K562 (cell line): ENCODE measurements around the gene MIDN. TPM values are rescaled to one million over a fixed set of nuclear protein-coding genes. Genes with fewer than 3 reads are reported as not detected.

Source experiments
- ATF7 ChIP-seq: fragments of 450-650 bp; IDR thresholded peaks from 2 replicates; pipeline ENCODE4 v1.7.1; 2014; ENCODE audit warnings: mild to moderate bottlenecking, moderate library complexity
- ELF1 ChIP-seq: fragments of 200-800 bp; sonication (Bioruptor generic); IDR thresholded peaks from 2 replicates; pipeline ENCODE4 v1.6.1; 2016; ENCODE audit warnings: missing genetic modification characterization, missing compliant biosample characterization
- HDAC2 ChIP-seq: fragments of 450-650 bp; IDR thresholded peaks from 2 replicates; pipeline ENCODE4 v1.6.1; 2016; ENCODE audit warnings: mild to moderate bottlenecking
- HMGN3 ChIP-seq: IDR thresholded peaks from 2 replicates; pipeline ENCODE4 v1.6.1; 2011; ENCODE audit warnings: borderline replicate concordance, low read depth, mild to moderate bottlenecking, mixed read lengths, low read length; ENCODE audit not compliant: insufficient read length; ENCODE audit errors: extremely low read depth
- KLF6 ChIP-seq: fragments of 250-450 bp; sonication (Bioruptor Pico); IDR thresholded peaks from 2 replicates; pipeline ENCODE4 v1.4.0; 2020; ENCODE audit warnings: mild to moderate bottlenecking, moderate library complexity, borderline replicate concordance
- MEF2D ChIP-seq: conservative IDR thresholded peaks from 2 replicates; pipeline ENCODE4 v1.6.1; 2016; ENCODE audit warnings: low read depth, missing genetic modification characterization, missing compliant biosample characterization
- MITF ChIP-seq: IDR thresholded peaks from 2 replicates; pipeline ENCODE4 v1.6.1; 2014; ENCODE audit warnings: antibody characterized with exemption
- NR1H2 ChIP-seq: sonication (generic); formaldehyde crosslinking; IDR thresholded peaks from 2 replicates; pipeline ENCODE4 v1.4.0; 2020; ENCODE audit warnings: mild to moderate bottlenecking, missing genetic modification reagents
- PTBP1 ChIP-seq: fragments of 200-400 bp; formaldehyde crosslinking; IDR thresholded peaks from 2 replicates; pipeline ENCODE4 v1.6.1; 2017; ENCODE audit warnings: low read depth, low read length
- RAD21 ChIP-seq, 2 experiments: fragments of 250-450 bp in 1 of 2; fragments of 450-650 bp in 1 of 2; sonication (Bioruptor Pico) in 1 of 2; formaldehyde crosslinking in 1 of 2; IDR thresholded peaks in 1 of 2; conservative IDR thresholded peaks in 1 of 2; 2 replicates each; pipeline versions ENCODE4 v1.4.0 to v1.8.0; 2020 to 2022; ENCODE audit warnings: mild to moderate bottlenecking in 2 of 2, moderate library complexity in 1 of 2
- RBFOX2 ChIP-seq: fragments of 200-400 bp; formaldehyde crosslinking; IDR thresholded peaks from 2 replicates; pipeline ENCODE4 v1.6.1; 2017; ENCODE audit warnings: low read depth, mild to moderate bottlenecking, low read length, moderate library complexity
- RFX1 ChIP-seq: fragments of 450-650 bp; IDR thresholded peaks from 2 replicates; pipeline ENCODE4 v1.6.1; 2016; ENCODE audit warnings: mild to moderate bottlenecking, moderate library complexity
- SIN3A ChIP-seq, 2 experiments: fragments of 150-350 bp in 1 of 2; IDR thresholded peaks; 2 replicates each; pipeline ENCODE4 v1.6.1; 2011 to 2016; ENCODE audit warnings: borderline replicate concordance in 2 of 2, low read depth in 2 of 2, low read length in 2 of 2, mild to moderate bottlenecking in 2 of 2, moderate library complexity in 2 of 2; ENCODE audit not compliant: control insufficient read depth in 1 of 2
- SMARCB1 ChIP-seq: IDR thresholded peaks from 2 replicates; pipeline ENCODE4 v1.6.1; 2011; ENCODE audit warnings: improper control_type of control experiment, low read depth; ENCODE audit not compliant: insufficient read length
- TBP ChIP-seq: optimal IDR thresholded peaks from 2 replicates; pipeline ENCODE3; 2011; ENCODE audit warnings: low read depth, low read length, improper control_type of control experiment
- TCF7 ChIP-seq: sonication (generic); IDR thresholded peaks from 2 replicates; pipeline ENCODE4 v1.6.1; 2016; ENCODE audit warnings: antibody characterized with exemption, borderline replicate concordance
- ZKSCAN3 ChIP-seq: fragments of 250-450 bp; sonication (Bioruptor Pico); IDR thresholded peaks from 2 replicates; pipeline ENCODE4 v1.4.0; 2020
- ZNF146 ChIP-seq: IDR thresholded peaks from one replicate; pipeline ENCODE4 v1.6.1; 2018; ENCODE audit warnings: missing compliant biosample characterization; ENCODE audit not compliant: unreplicated experiment
- ZNF184 ChIP-seq: sonication (generic); formaldehyde crosslinking; IDR thresholded peaks from 2 replicates; pipeline ENCODE4 v1.5.0; 2020; ENCODE audit warnings: missing genetic modification reagents
- ZNF263 ChIP-seq: sonication (generic); formaldehyde crosslinking; IDR thresholded peaks from 2 replicates; pipeline ENCODE4 v1.8.0; 2022; ENCODE audit warnings: mild to moderate bottlenecking, missing genetic modification reagents, borderline replicate concordance
- ZNF695 ChIP-seq: fragments of 450-650 bp; formaldehyde crosslinking; IDR thresholded peaks from 2 replicates; pipeline ENCODE4 v1.4.0; 2020; ENCODE audit warnings: mild to moderate bottlenecking, moderate library complexity
- ZNF76 ChIP-seq: fragments of 250-450 bp; sonication (Bioruptor Pico); IDR thresholded peaks from 2 replicates; pipeline ENCODE4 v1.4.0; 2020; ENCODE audit warnings: mild to moderate bottlenecking, moderate library complexity, borderline replicate concordance
- ZNF766 ChIP-seq: fragments of 200-800 bp; sonication (Bioruptor generic); conservative IDR thresholded peaks from 2 replicates; pipeline ENCODE4 v1.6.1; 2016; ENCODE audit warnings: missing genetic modification characterization, missing compliant biosample characterization
- polyA plus RNA-seq, 8 experiments: library from polyadenylated mRNA; depleted of rRNA in 4 of 8; stranded (reverse) in 5 of 8; unstranded in 3 of 8; fragments of >200 nt; fragmentation: Nextera tagmentation in 2 of 8; fragmentation: Illumina TruSeq in 1 of 8; extraction: Ambion mirVana in 2 of 8; extraction: Trizol in 1 of 8; gene quantifications; 2 replicates each; pipeline versions ENCODE4 v1.2.1 to v1.2.3, GENCODE V29; 2011 to 2014; ENCODE audit warnings: inconsistent platforms in 1 of 8, missing spikeins in 1 of 8
- total RNA-seq, 7 experiments: library from RNA; depleted of rRNA in 6 of 7; stranded (reverse); fragments of >200 nt in 6 of 7; fragmentation: Illumina TruSeq in 2 of 7; extraction: Trizol in 2 of 7; gene quantifications; 2 replicates each; pipeline versions ENCODE4 v1.2.1 to v1.2.3, GENCODE V29; 2011 to 2021; ENCODE audit warnings: low replicate concordance in 1 of 7
- TF ChIP-seq, protein P1 (sequence below), 2 experiments: fragments of 250-450 bp in 1 of 2; fragments of 450-650 bp in 1 of 2; sonication (Bioruptor Pico) in 1 of 2; IDR thresholded peaks; 2 replicates each; pipeline versions ENCODE4 v1.6.1 to v1.8.0; 2016 to 2021; ENCODE audit warnings: mild to moderate bottlenecking in 2 of 2, moderate library complexity in 2 of 2, missing compliant biosample characterization in 1 of 2, missing genetic modification characterization in 1 of 2
- TF ChIP-seq, protein P2 (sequence below): fragments of 250-450 bp; sonication (Bioruptor Pico); IDR thresholded peaks from 2 replicates; pipeline ENCODE4 v1.8.0; 2022; ENCODE audit warnings: inconsistent platforms, mild to moderate bottlenecking, moderate library complexity, borderline replicate concordance

Gene MIDN
- total and polyA plus RNA-seq, 9 of the 15 experiments (the other 6 are each of a cell fraction or from before 2014, with no cell fraction given): 0.17 to 120 (median 10.1) TPM

- peak; percentile 54 for TF ChIP-seq RBFOX2
- TF ChIP-seq ZNF695: no peak
- TF ChIP-seq ZKSCAN3 (CRISPR knock-in tag): no peak
- peak; percentile 95 for TF ChIP-seq RFX1
- no peak for TF ChIP-seq ZNF76 (CRISPR knock-in tag)
- TF ChIP-seq MITF: no peak
- TF ChIP-seq KLF6 (CRISPR knock-in tag): no peak
- TF ChIP-seq ZNF263 (CRISPR knock-in tag): peak; percentile 95
- TF ChIP-seq HMGN3: peak; percentile 58
- 0 out of 2 replicates have a peak, but pooled peaks have one; percentile 53 for TF ChIP-seq HDAC2
- TF ChIP-seq SMARCB1: no peak
- TF ChIP-seq RAD21 (CRISPR knock-in tag; conservative IDR thresholded peaks at IDR 0.05 in 1 of 2, IDR thresholded peaks at IDR 0.05 in 1 of 2): no peak
- peak; percentile 59 for TF ChIP-seq MEF2D (tag)
- TF ChIP-seq ZNF184 (CRISPR knock-in tag): no peak
- peak; percentile 34; the same call in 1 of the 2 replicates for TF ChIP-seq ZNF766 (CRISPR knock-in tag)
- TF ChIP-seq, protein P1, sequence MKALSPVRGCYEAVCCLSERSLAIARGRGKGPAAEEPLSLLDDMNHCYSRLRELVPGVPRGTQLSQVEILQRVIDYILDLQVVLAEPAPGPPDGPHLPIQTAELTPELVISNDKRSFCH (CRISPR knock-in tag; IDR thresholded peaks at IDR 0.05): no peak
- TF ChIP-seq, protein P1 (tag; IDR thresholded peaks at IDR 0.05): 0 out of 2 replicates have a peak, but pooled peaks have one; percentile 22
- peak in 1 of 2 experiments; percentile 31; a peak in 1 of 4 replicates for TF ChIP-seq SIN3A (IDR thresholded peaks at IDR 0.05; ENCODE audit: borderline replicate concordance in 2 of 2, control insufficient read depth in 1 of 2, low read depth in 2 of 2, low read length in 2 of 2)
- peak; percentile 96 for TF ChIP-seq TCF7
- peak; percentile 40; the same call in 1 of the 2 replicates for TF ChIP-seq ATF7
- TF ChIP-seq ELF1 (tag): no peak
- TF ChIP-seq, protein P2, sequence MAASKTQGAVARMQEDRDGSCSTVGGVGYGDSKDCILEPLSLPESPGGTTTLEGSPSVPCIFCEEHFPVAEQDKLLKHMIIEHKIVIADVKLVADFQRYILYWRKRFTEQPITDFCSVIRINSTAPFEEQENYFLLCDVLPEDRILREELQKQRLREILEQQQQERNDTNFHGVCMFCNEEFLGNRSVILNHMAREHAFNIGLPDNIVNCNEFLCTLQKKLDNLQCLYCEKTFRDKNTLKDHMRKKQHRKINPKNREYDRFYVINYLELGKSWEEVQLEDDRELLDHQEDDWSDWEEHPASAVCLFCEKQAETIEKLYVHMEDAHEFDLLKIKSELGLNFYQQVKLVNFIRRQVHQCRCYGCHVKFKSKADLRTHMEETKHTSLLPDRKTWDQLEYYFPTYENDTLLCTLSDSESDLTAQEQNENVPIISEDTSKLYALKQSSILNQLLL (CRISPR knock-in tag): no peak
- TF ChIP-seq NR1H2: 0 out of 2 replicates have a peak, but pooled peaks have one; percentile 16
- peak; percentile 38 for TF ChIP-seq TBP
- TF ChIP-seq ZNF146: no peak
- TF ChIP-seq PTBP1: no peak
Observed at GRCh38 chr19:1266129-1266915, 17.9 kb downstream of the MIDN start (continued).
